Measurements from ENCODE around the gene TNFAIP8.

Gene TNFAIP8

DNA sequence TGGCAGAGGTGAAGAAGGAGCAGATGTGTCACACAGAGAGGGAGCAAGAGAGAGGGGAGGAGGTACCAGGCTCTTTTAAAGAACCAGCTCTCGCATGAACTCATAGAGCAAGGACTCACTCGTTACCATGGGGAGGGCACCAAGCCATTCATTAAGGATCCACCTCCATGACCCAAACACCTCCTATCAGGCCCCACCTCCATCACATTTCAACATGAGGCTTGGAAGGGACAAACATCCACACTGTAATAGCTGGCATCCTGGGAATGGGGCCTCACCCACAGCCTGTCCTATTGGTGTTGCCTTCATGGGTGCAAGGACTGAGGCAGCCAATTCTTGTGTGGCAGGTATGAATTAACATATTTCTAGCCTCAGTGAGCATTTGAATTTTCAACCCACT lies 11.6 kb upstream of the TNFAIP8 start:
- in situ Hi-C loops (cut with HindIII; ENCODE audit: low sequenced_read_pairs) = no loop called here

DNA sequence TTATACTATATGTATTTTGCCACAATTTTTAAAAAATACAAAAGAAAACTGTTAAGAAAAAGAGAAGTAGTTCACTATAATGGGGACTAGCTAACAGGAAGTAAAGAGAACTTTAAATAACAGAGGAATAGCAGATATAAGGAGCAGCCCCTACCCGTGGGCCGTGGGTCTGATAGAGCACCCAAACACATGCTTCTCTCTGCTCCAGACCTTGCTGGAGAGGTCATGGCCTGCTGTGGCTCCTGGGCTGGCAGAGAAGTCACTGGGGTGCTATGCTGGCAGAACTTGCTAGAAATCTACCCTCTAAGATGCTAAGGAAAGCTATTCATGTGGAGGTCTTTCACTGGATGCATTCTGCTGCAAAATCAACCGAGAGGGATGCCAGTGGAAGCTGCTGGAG lies 10.0 kb upstream of the TNFAIP8 start:
- in situ Hi-C loops (cut with HindIII; ENCODE audit: low sequenced_read_pairs) = no loop called here

DNA sequence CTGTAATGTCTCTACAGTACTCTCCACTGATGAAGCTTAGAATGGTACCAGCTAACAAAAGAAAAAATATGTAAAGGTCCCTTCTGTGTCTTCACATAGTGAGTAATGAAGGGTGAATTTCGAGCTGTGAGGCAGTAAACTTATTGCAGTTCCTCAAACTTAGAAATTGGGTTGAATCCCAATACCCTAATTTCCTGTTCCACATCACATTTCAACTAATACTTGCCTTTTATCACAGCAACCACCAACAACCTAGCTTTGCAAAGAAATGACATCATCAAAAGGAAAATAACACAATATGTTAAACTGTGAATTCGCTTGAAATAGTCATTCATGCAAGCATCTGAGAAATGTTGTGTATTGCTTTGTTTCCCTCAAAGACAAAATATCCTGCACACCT lies 9.4 kb upstream of the TNFAIP8 start:
- in situ Hi-C loops (cut with HindIII; ENCODE audit: low sequenced_read_pairs) = no loop called here

DNA sequence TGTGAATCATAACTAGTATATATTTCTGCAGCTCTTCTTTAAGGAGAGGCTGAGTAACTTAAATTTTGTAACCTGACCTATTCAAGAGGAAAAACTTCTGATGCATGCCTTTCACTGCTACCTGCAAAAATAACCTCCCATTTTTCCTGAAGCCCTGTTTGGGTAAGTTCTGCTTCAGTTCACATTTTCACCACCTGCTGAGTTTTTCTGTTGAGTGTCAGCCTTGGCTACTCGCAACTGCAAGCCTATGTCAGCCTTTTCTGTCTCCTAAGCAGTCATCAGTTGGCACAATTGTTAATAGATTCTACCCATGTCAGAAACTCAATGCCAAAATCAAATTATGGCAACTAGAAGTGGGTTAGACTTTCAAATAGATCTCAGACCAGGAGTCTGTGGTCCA lies 8.2 kb upstream of the TNFAIP8 start:
- in situ Hi-C loops (cut with HindIII; ENCODE audit: low sequenced_read_pairs) = no loop called here

DNA sequence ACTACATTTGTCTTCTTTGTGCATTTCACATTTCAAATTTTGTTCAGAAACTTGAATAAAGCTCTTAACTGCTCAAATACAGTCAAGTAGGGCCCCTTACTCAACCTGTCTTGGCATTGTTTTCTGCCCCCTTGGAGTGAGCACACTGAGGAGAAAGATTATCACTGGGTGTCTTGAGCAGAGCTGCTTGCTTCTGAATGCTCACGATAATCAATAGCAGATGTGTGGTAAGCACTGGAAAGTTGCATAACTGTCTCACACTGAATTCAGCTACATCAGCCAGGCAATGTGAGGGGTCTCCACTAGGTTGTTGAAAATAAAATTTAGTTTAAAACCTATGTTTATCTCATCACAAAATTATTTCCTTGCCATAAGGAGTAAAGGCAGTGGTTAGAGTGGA lies 7.8 kb upstream of the TNFAIP8 start:
- in situ Hi-C loops (cut with HindIII; ENCODE audit: low sequenced_read_pairs) = no loop called here

DNA sequence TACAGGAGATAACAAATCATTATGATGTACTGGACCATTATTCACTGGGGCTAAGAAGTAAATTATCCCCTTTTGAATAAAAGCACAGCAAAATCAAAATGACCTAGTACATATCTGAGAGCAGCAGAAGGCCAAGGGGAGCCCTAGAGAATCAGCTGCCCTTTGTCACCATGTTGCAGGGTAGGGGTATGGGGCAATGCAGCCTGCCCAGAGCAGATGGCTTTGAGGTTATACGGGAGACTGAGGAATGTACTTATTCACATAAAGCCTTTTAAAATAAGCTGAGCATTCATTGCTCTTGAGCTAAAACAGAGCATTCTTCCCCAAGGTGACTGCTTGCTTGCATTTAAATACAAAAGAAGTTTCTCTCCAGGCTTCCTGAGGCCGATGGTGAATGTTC lies 2.6 kb upstream of the TNFAIP8 start:
- in situ Hi-C loops (cut with HindIII; ENCODE audit: low sequenced_read_pairs) = no loop called here

DNA sequence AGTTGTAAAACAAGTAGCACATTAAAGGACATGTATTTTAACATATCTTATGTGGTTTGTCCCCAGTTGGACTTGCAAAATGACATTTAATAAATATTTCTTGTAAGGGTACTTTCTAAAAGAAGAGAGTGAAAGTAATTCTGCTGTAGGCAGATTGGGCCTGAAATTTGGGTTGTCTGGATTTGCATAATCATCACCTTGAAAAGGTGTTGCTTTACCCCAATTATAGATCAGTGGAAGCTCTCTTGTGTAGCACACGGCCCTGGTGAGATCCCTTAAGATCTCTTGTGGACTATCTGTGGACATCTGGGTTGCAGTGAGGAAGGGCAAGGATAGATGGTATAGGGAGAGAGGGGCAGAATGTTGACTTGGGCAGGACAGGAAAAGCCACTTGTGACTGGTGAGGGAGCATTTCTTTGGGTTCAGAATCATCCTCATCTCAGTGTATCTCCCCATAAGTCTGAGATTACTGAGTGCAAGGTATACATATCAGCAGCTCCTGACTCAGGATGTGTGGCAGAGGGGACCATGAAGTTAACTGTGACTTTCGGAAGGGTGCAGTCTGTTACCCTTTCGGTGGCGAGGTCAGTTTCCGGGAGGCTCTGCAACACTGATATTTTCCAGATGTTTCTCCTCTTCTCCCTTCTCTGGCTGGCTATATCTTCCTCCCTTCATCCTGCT lies 2.0 kb upstream of the TNFAIP8 start:
- in situ Hi-C loops (cut with HindIII; ENCODE audit: low sequenced_read_pairs) = no loop called here

DNA sequence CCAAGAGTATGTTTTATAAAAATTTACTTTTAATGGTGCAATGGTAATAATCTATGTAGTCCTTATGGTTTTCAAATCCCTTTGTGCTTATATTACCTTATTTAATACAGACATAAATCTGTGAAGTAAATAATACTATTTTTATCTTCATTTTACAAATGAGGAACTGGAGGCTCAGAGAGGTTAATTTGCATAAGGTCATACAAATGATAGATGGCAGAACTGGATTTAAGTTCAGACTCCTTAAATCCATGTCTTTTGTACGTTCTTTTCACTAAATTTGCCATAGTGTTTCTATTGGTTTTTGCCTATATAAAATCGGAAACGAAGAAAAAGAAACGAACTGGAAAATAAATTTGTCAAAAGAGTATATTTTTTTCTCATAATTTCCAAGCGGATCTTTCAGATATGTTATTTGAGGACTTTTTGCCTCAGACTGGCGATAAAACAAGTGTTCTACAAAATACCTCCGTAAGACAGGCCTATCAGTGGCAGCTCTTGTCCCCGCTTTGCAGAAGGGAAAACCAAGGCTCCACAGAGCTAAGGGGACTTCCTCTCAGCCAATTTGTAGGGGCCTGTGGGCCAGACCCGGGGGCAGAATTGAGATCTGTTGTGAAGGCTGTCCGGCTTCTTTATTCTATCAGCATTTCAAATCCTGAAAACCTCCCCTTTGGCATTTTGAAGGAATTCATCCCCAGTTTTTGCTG lies 1.1 kb upstream of the TNFAIP8 start:
- in situ Hi-C loops (cut with HindIII; ENCODE audit: low sequenced_read_pairs) = no loop called here

DNA sequence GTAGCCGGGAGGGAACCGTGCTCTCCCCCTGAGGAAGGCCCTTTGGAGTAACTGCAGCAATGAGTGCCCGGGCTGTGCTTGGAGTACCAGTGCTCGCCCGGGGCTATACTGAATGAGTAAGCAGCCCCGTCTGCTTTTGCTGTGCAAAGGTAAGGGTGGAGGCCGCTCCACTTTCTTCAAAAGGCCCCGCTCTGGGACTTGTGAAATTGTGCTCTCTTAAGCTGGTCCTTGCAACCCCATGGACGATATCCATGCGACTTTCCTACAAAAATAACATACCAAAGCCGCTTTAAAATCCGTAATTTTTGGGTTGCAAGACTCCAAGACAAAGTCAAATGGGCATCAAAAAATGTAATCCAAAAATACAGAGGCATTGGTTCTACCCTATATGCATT lies 578 bp upstream of the TNFAIP8 start:
- in situ Hi-C loops (cut with HindIII; ENCODE audit: low sequenced_read_pairs) = no loop called here

DNA sequence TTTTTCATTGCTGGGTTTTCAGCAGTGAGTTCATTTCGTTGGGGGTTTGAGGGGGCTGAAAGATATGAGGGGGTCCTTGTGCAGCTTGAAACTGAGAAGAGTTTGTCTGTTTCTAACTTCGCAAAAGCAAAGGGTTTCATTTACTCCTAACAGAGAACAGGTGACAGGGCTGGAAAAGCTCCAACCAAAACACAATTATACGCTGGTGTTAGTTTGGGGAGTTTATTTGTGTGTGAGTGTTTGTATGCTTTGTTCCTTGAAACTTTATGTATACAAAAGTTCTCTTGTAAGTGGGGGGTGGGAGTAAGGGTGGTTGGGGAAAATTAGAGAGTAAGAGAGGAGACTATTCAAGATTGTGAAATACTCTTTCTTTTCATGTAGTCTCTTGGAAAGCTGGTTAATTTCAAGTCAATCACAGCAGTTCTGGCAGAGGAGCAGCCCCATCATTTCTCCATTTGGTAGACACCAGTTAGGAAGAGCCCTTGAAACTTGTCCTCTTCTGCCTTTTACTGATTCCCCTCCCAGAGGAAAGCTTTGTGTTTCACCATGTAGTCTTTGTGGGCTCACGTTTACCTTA lies 881 bp downstream of the TNFAIP8 start:
- in situ Hi-C loops (cut with HindIII; ENCODE audit: low sequenced_read_pairs) = no loop called here

DNA sequence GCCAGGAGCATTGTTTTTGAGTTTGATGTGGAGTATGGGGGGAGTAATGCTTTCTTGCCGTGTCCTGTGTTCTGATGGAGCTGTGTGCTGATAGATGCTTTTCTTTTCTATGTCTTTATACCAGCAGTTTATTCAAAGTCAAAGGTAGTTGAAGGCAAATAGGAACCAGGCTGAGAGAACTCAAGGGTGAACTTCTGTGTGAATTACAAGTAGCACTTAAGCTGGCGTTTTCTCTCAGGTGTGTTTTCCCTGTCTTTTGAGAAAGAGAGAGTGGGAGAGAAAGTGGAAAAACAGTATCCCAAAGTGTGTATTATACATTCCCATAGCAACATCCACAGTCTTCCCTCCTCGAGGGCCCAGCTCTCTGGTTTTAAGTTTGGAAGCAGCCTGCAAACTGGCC lies 1.5 kb downstream of the TNFAIP8 start:
- in situ Hi-C loops (cut with HindIII; ENCODE audit: low sequenced_read_pairs) = no loop called here

DNA sequence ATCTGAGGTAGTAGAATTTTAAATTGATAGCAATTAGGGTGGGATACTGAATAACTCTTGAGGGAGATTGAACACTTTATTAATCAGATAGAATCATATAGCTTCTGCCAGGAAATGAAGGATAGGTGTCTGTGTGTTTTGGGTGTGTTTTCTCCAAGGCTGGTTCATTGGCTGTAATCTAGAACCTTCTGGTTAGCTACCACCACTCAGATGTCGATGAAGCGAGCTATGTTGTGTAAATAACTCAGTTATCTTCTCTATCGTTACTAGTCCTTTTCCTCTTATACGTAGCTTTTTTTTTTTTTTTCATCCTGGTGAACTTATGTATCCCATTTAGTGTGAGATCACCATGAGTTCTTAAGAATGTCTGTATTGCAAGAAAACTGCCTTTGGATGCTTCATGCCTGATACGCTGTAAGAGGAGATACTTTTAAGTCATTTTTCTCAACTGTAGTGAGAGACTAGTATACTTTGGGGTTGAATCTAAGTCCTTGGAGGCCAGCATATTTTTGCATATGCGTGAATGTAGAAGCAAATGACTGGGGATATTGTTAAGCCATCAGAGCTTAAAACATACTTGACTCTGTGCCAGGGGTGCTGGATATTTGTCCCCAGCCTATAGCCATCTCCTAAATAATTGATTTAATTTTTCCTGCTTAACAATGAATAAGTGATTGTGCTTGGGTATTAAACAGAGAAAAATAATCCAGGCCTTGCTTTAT lies 2.1 kb downstream of the TNFAIP8 start:
- in situ Hi-C loops (cut with HindIII; ENCODE audit: low sequenced_read_pairs) = no loop called here

DNA sequence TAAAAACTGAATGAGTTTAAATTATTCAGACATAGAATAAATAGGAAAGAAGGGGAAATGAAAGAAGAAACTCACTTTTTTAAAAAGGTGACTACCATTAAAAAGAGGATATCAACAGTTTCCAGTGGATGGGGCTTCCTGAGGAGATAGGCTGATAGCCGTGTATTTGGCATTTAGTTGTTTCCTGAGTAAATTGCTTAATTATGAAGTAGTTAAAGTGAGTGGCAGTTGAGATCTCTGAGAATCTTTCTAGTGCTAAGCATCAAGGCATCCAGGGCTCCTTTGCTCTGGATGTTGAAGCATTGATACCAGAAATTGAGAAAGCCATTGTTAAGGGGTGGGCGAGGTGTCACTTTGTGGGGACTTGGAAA lies 2.7 kb downstream of the TNFAIP8 start:
- in situ Hi-C loops (cut with HindIII; ENCODE audit: low sequenced_read_pairs) = no loop called here

DNA sequence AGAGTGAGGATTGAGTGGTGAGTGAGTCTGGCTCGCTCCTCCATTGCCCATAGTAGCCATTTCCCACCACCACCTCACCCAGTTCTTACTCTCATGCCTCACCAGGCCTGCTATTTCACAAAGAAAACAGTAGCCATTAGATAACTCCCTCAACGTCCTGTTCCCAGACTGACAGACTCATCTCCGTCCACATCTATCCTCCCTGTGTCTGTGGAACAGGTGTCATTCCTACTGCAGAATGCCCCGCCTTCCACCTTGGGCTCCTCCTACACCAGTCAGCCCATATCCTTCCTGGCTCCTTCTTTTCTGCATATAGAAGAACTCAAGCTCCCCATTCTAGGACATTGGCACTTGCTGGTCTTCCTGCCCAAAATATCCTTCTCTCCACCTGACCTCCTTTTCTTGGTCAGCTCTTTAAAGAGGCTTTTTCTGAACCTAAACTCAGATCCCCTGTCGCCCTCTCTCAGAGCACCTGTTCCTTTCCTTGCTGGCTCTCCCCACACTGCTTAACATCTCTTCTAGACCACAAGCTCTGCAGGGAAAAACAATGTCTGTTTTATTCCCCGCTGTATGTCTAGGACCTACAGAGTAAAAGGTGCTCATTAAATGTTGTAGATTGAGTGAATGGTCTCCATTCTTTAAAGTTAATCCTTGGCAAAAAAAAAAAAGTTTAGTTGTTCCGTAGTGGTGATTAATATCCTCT lies 3.2 kb downstream of the TNFAIP8 start:
- in situ Hi-C loops (cut with HindIII; ENCODE audit: low sequenced_read_pairs) = no loop called here

DNA sequence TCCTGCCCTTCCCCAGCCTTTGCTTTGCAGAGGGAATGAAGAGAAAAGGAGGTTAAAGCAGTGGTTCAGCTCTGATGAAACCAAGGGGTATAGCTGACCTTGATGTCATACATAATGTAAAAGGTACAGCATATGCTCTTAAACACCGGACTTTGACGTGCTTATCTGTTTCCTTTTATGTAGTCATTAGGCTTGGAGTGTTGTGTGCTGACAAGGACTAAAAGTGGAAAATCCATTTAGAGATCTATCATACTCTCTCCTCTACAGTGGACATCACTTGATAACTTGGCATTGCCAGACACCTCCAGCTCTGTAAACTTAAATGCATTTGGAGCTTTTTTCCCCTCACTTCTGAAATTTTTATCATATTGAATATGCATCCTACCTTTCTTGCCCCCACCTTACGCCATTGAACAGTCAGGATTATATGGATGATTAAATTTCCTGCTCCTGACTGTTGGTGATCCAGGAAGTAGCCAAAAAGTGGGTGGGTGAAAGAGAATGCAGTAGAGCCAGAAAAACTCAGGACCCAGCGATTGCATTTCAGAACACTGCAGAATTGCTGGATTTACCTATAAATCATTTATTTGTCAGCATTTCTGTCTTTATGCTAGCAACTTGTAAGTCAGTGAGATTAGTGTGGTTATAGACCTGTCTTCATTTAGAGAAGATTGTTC lies 4.1 kb downstream of the TNFAIP8 start:
- in situ Hi-C loops (cut with HindIII; ENCODE audit: low sequenced_read_pairs) = no loop called here

DNA sequence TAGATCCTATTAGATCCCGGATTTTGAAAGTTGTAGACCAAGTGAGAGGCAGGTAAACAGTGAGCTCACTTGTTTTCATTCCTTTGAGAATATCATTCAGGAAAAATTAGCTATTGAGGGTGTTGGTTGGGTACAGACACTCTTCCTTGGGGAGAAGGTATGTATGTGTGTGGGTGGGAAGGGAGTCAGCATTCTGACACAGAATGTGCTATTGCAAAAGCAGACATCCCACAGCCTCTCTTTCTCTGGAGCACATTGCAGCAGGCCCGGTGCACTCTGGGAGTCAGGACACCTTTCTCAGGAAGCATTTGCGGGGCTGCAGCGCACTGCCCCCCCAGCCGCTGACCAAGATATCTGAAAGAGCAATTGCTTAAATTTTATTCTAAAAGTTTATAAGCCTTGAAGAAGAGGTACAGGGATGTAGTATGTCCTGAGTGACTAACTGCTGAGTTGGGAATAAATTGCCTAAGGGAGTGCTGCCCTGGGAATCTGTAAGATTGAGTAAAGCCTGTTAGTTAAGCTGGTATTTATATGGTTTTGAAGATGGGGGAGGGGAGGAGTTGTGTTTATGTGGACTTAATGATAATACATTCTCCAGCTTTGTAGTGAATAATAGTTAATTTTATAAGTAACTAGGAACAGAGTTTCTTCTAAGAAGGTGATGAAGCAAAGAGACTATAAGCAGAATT lies 5.2 kb downstream of the TNFAIP8 start:
- in situ Hi-C loops (cut with HindIII; ENCODE audit: low sequenced_read_pairs) = no loop called here

DNA sequence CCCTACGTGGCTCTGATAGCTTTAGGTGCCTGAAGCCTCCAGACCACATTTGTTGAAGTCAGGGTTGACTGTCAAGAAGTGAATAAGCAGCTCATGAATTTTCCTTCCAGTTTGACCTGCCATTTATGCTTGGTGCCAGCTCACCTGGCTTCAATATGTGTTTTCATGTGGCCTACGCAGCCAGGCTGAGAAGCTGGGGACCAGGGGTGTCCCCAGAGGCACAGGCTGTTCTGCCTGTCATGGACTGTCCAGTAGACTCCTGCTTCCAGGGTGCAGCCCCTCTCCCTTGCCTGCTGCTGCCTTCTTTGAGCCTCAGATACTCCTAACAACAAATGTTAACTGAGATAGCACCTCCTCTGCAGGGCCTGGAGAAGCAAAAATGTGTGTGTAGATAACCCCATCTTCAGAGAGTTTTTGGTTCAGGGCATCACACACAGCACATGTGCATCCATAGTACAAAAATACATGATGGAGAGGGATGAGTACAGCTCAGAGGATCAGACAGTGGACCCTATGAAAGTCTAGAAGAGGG lies 5.8 kb downstream of the TNFAIP8 start:
- in situ Hi-C loops (cut with HindIII; ENCODE audit: low sequenced_read_pairs) = no loop called here

DNA sequence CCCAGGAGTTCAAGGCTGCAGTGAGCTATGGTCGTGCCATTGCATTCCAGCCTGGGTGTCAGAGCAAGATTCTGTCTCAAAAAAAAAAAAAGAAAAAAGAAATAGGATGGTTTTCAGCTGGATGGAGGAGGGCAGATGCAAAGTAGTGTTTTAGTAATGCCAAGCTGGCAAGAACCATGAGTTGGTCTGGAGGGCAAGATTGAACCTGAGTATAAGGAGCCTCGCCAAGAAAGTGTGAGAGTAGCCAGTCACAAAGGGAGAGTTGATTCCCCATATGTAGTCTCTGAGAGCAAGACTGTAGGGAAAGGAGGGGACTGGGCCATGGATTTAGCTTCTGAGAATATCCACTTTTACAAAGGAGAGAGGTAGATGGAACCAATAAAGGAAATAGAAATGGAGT lies 6.9 kb downstream of the TNFAIP8 start:
- in situ Hi-C loops (cut with HindIII; ENCODE audit: low sequenced_read_pairs) = no loop called here

DNA sequence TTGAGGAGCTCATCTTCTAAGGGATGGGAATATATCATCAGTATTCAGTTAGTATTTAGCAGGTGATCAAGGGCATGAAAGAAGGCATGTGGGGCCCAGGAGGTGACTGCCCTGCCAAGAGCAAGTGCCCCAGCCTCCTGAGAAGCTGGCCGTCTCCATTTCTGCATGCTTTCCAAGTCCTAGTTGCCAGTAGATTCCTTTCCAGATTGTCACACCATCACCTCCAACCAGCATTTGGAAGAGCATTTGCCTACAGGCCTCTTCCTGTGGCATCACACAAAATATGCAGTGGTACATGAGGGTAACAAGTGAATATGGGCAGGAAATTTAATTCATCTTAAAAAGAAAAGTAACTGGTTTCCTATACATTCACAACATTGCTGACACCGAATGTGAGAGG lies 7.5 kb downstream of the TNFAIP8 start:
- in situ Hi-C loops (cut with HindIII; ENCODE audit: low sequenced_read_pairs) = no loop called here

DNA sequence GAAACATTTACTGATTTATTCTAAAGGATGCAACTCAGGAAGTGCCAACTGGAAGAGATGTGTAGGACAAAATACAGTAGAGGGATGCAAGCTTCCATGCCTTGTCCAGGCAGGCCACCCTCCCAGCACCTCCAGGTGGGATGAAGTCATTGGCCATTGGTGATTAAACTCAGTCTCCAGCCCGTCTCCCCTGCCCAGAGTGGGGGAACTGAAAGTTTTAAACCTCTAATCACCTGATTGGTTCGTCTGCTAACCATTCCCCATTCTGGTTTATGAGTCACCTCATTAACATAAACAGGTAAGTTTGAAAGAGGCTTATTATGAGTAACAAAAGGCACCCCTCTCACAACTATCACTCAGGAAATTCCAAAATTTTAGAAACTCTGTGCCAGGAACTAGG lies 8.1 kb downstream of the TNFAIP8 start:
- in situ Hi-C loops (cut with HindIII; ENCODE audit: low sequenced_read_pairs) = no loop called here

Measured in endothelial cell of hepatic sinusoid (primary cell).